Measurements from ENCODE around the gene FKBP15.

The FKBP15 gene

DNA sequence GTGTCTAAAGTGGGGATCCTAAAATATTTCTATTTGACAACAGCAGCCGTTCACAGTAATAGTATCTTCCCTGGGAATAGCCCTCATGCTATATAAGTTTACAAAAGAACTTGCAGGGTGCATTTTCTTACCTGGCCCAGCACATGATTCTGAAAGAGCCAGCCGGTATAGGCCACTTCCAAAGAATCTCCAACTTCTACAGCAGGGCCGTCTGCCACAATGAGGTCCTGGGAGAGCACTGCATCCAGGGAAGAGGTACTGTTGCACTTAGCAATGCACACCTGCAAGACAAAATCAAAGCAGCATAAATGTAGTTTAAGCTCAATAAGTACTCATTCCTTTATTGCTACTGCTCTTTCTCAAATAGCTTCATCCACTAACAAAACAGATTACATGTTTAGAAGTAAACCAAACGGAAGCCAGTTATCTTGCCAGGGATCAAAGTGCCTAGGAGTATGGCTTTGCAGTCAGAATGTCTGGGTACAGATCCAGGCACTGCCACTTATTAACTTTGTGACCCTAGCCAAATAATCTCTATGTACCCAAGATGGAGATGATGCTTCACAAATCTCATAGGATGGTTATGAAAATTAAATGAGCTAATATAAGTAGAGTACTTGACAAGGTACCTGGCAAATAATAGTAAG lies 21.3 kb downstream of the FKBP15 start:
- H3K4me3 ChIP-seq (ENCODE audit: low read depth, low read length), result no peak overlapping the region
- TF ChIP-seq, protein P1, sequence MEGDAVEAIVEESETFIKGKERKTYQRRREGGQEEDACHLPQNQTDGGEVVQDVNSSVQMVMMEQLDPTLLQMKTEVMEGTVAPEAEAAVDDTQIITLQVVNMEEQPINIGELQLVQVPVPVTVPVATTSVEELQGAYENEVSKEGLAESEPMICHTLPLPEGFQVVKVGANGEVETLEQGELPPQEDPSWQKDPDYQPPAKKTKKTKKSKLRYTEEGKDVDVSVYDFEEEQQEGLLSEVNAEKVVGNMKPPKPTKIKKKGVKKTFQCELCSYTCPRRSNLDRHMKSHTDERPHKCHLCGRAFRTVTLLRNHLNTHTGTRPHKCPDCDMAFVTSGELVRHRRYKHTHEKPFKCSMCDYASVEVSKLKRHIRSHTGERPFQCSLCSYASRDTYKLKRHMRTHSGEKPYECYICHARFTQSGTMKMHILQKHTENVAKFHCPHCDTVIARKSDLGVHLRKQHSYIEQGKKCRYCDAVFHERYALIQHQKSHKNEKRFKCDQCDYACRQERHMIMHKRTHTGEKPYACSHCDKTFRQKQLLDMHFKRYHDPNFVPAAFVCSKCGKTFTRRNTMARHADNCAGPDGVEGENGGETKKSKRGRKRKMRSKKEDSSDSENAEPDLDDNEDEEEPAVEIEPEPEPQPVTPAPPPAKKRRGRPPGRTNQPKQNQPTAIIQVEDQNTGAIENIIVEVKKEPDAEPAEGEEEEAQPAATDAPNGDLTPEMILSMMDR (IDR thresholded peaks at IDR 0.05; ENCODE audit: low read depth, low read length), result no peak

DNA sequence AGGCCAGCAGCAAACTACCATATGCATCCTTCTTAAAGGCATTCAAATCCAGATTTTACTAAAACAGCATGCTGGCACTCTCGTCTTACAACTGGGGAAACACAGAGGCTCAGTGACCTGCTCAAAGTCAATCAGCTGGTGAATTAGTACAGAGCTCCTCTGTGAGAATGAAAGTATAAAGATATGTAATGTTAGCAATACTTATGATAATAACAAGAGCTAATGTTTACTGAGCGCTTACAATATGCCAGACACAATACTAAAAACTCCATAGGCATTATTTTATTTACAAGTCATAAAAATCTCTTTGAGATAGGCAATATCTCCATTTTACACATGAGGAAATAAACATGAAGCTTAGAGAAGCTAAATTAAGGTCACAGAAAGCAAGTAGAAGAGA lies 28.6 kb downstream of the FKBP15 start:
- TF ChIP-seq, protein P1 (IDR thresholded peaks at IDR 0.05; ENCODE audit: low read depth, low read length), result no peak
- no peak overlapping the region for H3K4me3 ChIP-seq (ENCODE audit: low read depth, low read length)

DNA sequence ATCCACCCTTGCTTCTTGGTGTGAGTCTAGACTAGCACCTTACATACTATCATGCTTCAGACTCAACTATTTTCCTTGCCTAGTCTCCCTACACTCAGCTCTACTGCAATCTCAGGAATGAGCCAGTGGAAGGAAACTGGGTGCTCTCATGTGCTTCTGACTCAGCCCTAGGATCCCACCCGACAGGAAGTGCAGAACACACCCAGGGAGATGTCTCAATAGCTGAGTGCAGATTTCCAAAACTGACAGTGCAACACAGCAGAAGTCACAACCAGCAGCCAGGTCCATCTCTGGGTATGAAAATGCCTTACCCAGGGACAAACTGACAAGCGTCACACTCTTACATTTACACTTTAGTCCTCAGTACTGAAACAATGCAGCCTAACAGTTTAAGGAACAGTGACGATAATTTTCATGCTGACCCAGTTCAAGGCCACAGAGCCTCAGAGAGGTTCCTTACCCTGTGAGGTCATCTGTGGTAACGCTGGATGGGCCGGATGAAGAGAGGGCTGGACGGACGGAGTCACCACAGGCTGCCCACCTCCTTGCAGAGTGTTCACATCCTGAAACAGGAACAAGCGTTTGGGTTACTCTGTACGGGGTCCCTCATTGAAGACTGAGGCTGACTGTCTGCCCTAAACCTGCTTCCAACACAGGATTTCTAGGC lies 33.0 kb downstream of the FKBP15 start:
- TF ChIP-seq, protein P1 (IDR thresholded peaks at IDR 0.05; ENCODE audit: low read depth, low read length), result no peak

DNA sequence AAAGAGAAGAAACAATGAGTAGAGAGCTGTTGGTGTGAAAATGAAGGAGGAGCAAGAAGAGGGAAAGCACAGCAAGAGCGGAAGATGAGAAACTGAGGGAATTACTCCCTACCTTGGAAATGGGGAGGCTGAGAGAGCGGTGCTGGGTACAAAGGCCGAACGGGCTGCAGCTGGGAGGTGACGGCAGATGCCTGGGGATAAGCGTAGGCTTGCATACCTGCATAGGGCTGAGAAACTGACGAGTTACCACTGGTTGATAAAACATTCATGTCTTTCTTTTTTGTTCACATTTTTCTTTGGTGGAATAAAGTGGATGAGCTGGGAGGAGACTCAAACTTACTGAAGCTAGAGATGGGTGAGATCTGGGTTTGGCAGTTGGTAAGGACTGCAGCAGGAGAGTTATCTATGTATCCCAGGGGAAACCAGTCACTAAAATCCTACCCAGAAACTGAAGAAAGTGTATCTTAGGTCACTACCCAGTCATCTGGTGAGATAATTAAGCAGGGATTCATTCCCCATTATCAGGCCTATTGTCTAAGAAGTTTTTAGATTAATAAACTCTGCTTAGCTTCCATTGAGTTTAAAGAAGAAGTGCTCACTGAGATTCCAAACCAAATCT lies 34.8 kb downstream of the FKBP15 start:
- TF ChIP-seq, protein P1 (IDR thresholded peaks at IDR 0.05; ENCODE audit: low read depth, low read length), result no peak
- no peak overlapping the region for H3K4me3 ChIP-seq (ENCODE audit: low read depth, low read length)

More for the DNA sequence above, 33.0 kb downstream of the FKBP15 start:
- H3K4me3 ChIP-seq (ENCODE audit: low read depth, low read length), result peak overlapping the region; percentile 43

DNA sequence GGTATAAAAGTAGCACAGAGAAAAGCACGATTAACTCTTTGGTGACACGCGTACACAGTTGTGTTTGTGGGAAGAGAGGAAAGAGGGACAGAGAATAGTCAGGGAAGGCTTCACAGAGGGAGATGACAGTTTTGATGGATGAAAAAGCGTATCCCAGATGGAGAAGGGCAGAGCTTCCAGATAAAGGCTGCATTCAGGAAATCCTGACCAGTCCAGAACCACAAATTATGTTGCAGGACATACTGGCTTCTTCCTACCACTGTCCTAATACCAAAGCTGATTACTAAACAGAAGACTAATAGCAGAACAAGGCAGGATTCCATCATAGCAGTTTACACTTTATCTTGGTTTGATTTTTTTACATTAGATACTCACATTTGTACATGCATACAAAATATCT lies 35.8 kb downstream of the FKBP15 start:
- TF ChIP-seq, protein P1 (IDR thresholded peaks at IDR 0.05; ENCODE audit: low read depth, low read length), result no peak
- no peak overlapping the region for H3K4me3 ChIP-seq (ENCODE audit: low read depth, low read length)

DNA sequence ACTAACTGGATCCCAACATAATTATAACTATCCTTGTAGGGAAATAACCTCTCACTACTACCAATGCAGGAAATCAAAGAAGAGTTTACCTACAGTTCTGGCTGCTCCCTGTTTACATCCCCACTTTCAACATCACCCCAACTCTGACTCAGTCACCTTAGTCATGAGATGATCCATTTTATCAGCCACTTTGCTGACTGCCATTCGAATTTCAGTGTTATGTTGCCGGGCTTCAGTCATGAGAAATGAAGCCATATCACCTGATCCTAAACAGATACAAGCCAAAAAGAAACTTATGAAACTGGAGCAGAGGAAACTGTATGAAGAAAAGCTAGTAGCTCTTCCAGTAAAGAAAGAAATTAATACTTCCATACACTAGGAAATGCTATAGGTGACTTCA lies 36.5 kb downstream of the FKBP15 start:
- no peak overlapping the region for H3K4me3 ChIP-seq (ENCODE audit: low read depth, low read length)
- TF ChIP-seq, protein P1 (IDR thresholded peaks at IDR 0.05; ENCODE audit: low read depth, low read length), result no peak

DNA sequence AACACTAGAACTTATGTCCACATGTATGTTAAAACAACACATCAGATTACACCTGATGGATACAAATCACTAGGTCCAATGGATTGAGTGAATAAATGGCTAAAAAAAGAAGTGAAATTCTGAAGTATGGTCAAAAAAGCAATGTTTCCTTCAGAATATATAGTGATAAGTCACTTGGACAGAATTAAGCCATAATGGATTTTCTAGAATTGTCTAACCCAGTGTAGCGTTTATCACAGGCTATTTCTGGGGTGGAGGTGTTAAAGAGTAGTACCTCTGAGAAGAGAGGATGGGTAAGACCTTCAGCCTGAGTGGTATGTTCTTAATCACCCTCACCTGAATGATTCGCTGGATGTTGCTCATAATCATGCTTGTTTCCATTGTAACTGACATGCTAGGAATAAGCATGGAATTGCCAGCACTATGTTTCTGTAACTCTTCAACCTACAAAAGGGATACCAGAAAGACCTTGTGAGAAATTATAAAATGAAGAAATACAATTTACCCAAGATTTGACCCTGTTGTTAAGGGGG lies 37.1 kb downstream of the FKBP15 start:
- TF ChIP-seq, protein P1 (IDR thresholded peaks at IDR 0.05; ENCODE audit: low read depth, low read length), result no peak
- H3K4me3 ChIP-seq (ENCODE audit: low read depth, low read length), result no peak overlapping the region

All from WI38 (cell line).